K562 (cell line): Measurements from ENCODE around the gene PHKA1. TPM values are rescaled to one million over a fixed set of nuclear protein-coding genes. Genes with fewer than 3 reads are reported as not detected.
A peak's percentile ranks its signal among the peaks of the same experiment; 100 is the strongest.

Experiments used
- ATF3 ChIP-seq, 2 experiments: fragments of 450-650 bp in 1 of 2; sonication (generic) in 1 of 2; formaldehyde crosslinking in 1 of 2; IDR thresholded peaks in 1 of 2; conservative IDR thresholded peaks in 1 of 2; 2 replicates each; pipeline versions ENCODE4 v1.6.1 to v1.8.1; 2016 to 2023; ENCODE audit warnings: mild to moderate bottlenecking in 2 of 2, moderate library complexity in 2 of 2, inconsistent platforms in 1 of 2, missing genetic modification reagents in 1 of 2
- CBFA2T3 ChIP-seq: fragments of 450-650 bp; IDR thresholded peaks from 2 replicates; pipeline ENCODE4 v1.6.1; 2017
- CHD2 ChIP-seq: IDR thresholded peaks from 2 replicates; pipeline ENCODE4 v1.6.1; 2011; ENCODE audit warnings: low read depth, low read length
- MXD1 ChIP-seq: fragments of 250-450 bp; sonication (Bioruptor Pico); IDR thresholded peaks from 2 replicates; pipeline ENCODE4 v1.8.0; 2021; ENCODE audit warnings: borderline replicate concordance, mild to moderate bottlenecking, moderate library complexity; ENCODE audit not compliant: poor library complexity, severe bottlenecking
- NCOA2 ChIP-seq, 2 experiments: fragments of 450-650 bp; IDR thresholded peaks; 2 replicates each; pipeline ENCODE4 v1.6.1; 2018; ENCODE audit warnings: mild to moderate bottlenecking in 2 of 2, moderate library complexity in 1 of 2; ENCODE audit not compliant: partially characterized antibody in 2 of 2
- POLR3A ChIP-seq: IDR thresholded peaks from 2 replicates; pipeline ENCODE4 v1.6.1; 2011; ENCODE audit warnings: borderline replicate concordance, mild to moderate bottlenecking, moderate library complexity; ENCODE audit not compliant: insufficient read length, insufficient read depth; ENCODE audit errors: extremely low read depth
- SREBF2 ChIP-seq: sonication (generic); formaldehyde crosslinking; IDR thresholded peaks from 2 replicates; pipeline ENCODE4 v1.4.0; 2020; ENCODE audit warnings: mild to moderate bottlenecking, missing genetic modification reagents
- TARDBP ChIP-seq: fragments of 450-650 bp; IDR thresholded peaks from 2 replicates; pipeline ENCODE4 v1.6.1; 2016
- ZBTB40 ChIP-seq, 2 experiments: fragments of 450-650 bp in 1 of 2; sonication (generic) in 1 of 2; formaldehyde crosslinking in 1 of 2; IDR thresholded peaks; 2 replicates each; pipeline versions ENCODE4 v1.7.1 to v1.9.0; 2016 to 2022; ENCODE audit warnings: inconsistent platforms in 1 of 2, mild to moderate bottlenecking in 1 of 2, missing genetic modification reagents in 1 of 2
- ZFP30 ChIP-seq: fragments of 250-450 bp; sonication (Bioruptor Pico); IDR thresholded peaks from 2 replicates; pipeline ENCODE4 v1.8.0; 2022; ENCODE audit warnings: moderate library complexity, mild to moderate bottlenecking, inconsistent platforms, borderline replicate concordance
- ZFP36 ChIP-seq: fragments of 150-350 bp; IDR thresholded peaks from 2 replicates; pipeline ENCODE4 v1.6.1; 2018; ENCODE audit warnings: low read length, low read depth; ENCODE audit not compliant: partially characterized antibody
- ZNF24 ChIP-seq: fragments of 450-650 bp; IDR thresholded peaks from 2 replicates; pipeline ENCODE4 v1.6.1; 2016
- ZNF644 ChIP-seq: fragments of 200-800 bp; sonication (Bioruptor generic); IDR thresholded peaks from 2 replicates; pipeline ENCODE4 v1.6.1; 2016; ENCODE audit warnings: low read depth, missing genetic modification characterization, missing compliant biosample characterization
- ZNF764 ChIP-seq: fragments of 250-450 bp; sonication (Bioruptor Pico); IDR thresholded peaks from 2 replicates; pipeline ENCODE4 v1.4.0; 2020; ENCODE audit warnings: low read depth, mild to moderate bottlenecking, moderate library complexity
- polyA plus RNA-seq, 8 experiments: library from polyadenylated mRNA; depleted of rRNA in 4 of 8; stranded (reverse) in 5 of 8; unstranded in 3 of 8; fragments of >200 nt; fragmentation: Nextera tagmentation in 2 of 8; fragmentation: Illumina TruSeq in 1 of 8; extraction: Ambion mirVana in 2 of 8; extraction: Trizol in 1 of 8; gene quantifications; 2 replicates each; pipeline versions ENCODE4 v1.2.1 to v1.2.3, GENCODE V29; 2011 to 2014; ENCODE audit warnings: inconsistent platforms in 1 of 8, missing spikeins in 1 of 8
- total RNA-seq, 7 experiments: library from RNA; depleted of rRNA in 6 of 7; stranded (reverse); fragments of >200 nt in 6 of 7; fragmentation: Illumina TruSeq in 2 of 7; extraction: Trizol in 2 of 7; gene quantifications; 2 replicates each; pipeline versions ENCODE4 v1.2.1 to v1.2.3, GENCODE V29; 2011 to 2021; ENCODE audit warnings: low replicate concordance in 1 of 7

PHKA1 gene
- total and polyA plus RNA-seq, 9 of the 15 experiments (the other 6 are each of a cell fraction or from before 2014, with no cell fraction given): 2.4 to 9.6 (median 5.8) TPM

GRCh38 chrX:72572248-72573157 lies 141.6 kb downstream of the PHKA1 start, which contains the start of gene HDAC8 (continued):
- TF ChIP-seq ZBTB40 (IDR thresholded peaks at IDR 0.05): peak; percentile 97
- TF ChIP-seq ZBTB40 (CRISPR knock-in tag; IDR thresholded peaks at IDR 0.05): no peak
- no peak for TF ChIP-seq ZFP30 (CRISPR knock-in tag)
- 0 out of 2 replicates have a peak, but pooled peaks have one; percentile 42 for TF ChIP-seq ATF3 (IDR thresholded peaks at IDR 0.05)
- TF ChIP-seq ATF3 (CRISPR knock-in tag; conservative IDR thresholded peaks at IDR 0.05): no peak
- no peak for TF ChIP-seq TARDBP
- TF ChIP-seq CHD2: no peak
- TF ChIP-seq ZNF764 (CRISPR knock-in tag): no peak
- TF ChIP-seq MXD1 (CRISPR knock-in tag): no peak
- TF ChIP-seq ZNF24: no peak
- no peak for TF ChIP-seq POLR3A
- no peak for TF ChIP-seq NCOA2 (IDR thresholded peaks at IDR 0.05; ENCODE audit: partially characterized antibody in 2 of 2)
- no peak for TF ChIP-seq ZNF644 (tag)
- no peak for TF ChIP-seq CBFA2T3
- TF ChIP-seq SREBF2 (CRISPR knock-in tag): no peak
- TF ChIP-seq ZFP36: no peak
